ENCODE data around the gene KLLN.

Gene KLLN

GRCh38 chr10:87887548-87888289 is 24.4 kb upstream of the KLLN start:
- TF ChIP-seq FOXM1 (IDR thresholded peaks at IDR 0.05; ENCODE audit: borderline replicate concordance, low read depth) (no peak), TEAD4 (IDR thresholded peaks at IDR 0.05) (no peak), TCF12 (IDR thresholded peaks at IDR 0.05; ENCODE audit: low read depth) (no peak), USF1 (IDR thresholded peaks at IDR 0.05) (no peak), ZBTB7A (IDR thresholded peaks at IDR 0.05; ENCODE audit: low read depth) (no peak), EP300 (IDR thresholded peaks at IDR 0.05; ENCODE audit: borderline replicate concordance) (no peak), EGR1 (IDR thresholded peaks at IDR 0.05) (no peak), RAD21 (IDR thresholded peaks at IDR 0.05; ENCODE audit: low read depth) (no peak), CEBPB (IDR thresholded peaks at IDR 0.05) (no peak)

GRCh38 chr10:87887146-87887545 is 23.8 kb upstream of the KLLN start:
- TF ChIP-seq YY1 (IDR thresholded peaks at IDR 0.05; ENCODE audit: low read depth) = no peak

- TF ChIP-seq YY1 (IDR thresholded peaks at IDR 0.05; ENCODE audit: low read depth) = no peak
- TF ChIP-seq TCF12 (IDR thresholded peaks at IDR 0.05; ENCODE audit: low read depth) = no peak
- TF ChIP-seq TEAD4 (IDR thresholded peaks at IDR 0.05) = no peak
- TF ChIP-seq CEBPB (IDR thresholded peaks at IDR 0.05) = no peak
- no peak for TF ChIP-seq ZBTB7A (IDR thresholded peaks at IDR 0.05; ENCODE audit: low read depth)
- TF ChIP-seq CREB1 (IDR thresholded peaks at IDR 0.05; ENCODE audit: low read depth) = no peak
- no peak for TF ChIP-seq EP300 (IDR thresholded peaks at IDR 0.05; ENCODE audit: borderline replicate concordance)
- no peak for TF ChIP-seq RAD21 (IDR thresholded peaks at IDR 0.05; ENCODE audit: low read depth)
Measured at GRCh38 chr10:87886635-87887034, 23.3 kb upstream of the KLLN start.

GRCh38 chr10:87882555-87883294 is 19.4 kb upstream of the KLLN start:
- no peak for TF ChIP-seq CEBPB (IDR thresholded peaks at IDR 0.05)
- TF ChIP-seq YY1 (IDR thresholded peaks at IDR 0.05; ENCODE audit: low read depth) = no peak
- no peak for TF ChIP-seq ZBTB7A (IDR thresholded peaks at IDR 0.05; ENCODE audit: low read depth)
- no peak for TF ChIP-seq FOXM1 (IDR thresholded peaks at IDR 0.05; ENCODE audit: borderline replicate concordance, low read depth)
- TF ChIP-seq NFIC (IDR thresholded peaks at IDR 0.05) = no peak
- no peak for TF ChIP-seq CREB1 (IDR thresholded peaks at IDR 0.05; ENCODE audit: low read depth)
- no peak for TF ChIP-seq USF1 (IDR thresholded peaks at IDR 0.05)
- no peak for TF ChIP-seq REST (IDR thresholded peaks at IDR 0.05; ENCODE audit: low read depth)
- TF ChIP-seq TEAD4 (IDR thresholded peaks at IDR 0.05) = no peak
- no peak for TF ChIP-seq RAD21 (IDR thresholded peaks at IDR 0.05; ENCODE audit: low read depth)
- no peak for TF ChIP-seq EGR1 (IDR thresholded peaks at IDR 0.05)
- no peak for TF ChIP-seq EP300 (IDR thresholded peaks at IDR 0.05; ENCODE audit: borderline replicate concordance)
- TF ChIP-seq TCF12 (IDR thresholded peaks at IDR 0.05; ENCODE audit: low read depth) = no peak

GRCh38 chr10:87880336-87880735 is 17.0 kb upstream of the KLLN start:
- TF ChIP-seq CEBPB (IDR thresholded peaks at IDR 0.05) (no peak), TEAD4 (IDR thresholded peaks at IDR 0.05) (no peak), FOXM1 (IDR thresholded peaks at IDR 0.05; ENCODE audit: borderline replicate concordance, low read depth) (no peak), RAD21 (IDR thresholded peaks at IDR 0.05; ENCODE audit: low read depth) (no peak), EGR1 (IDR thresholded peaks at IDR 0.05) (no peak), YY1 (IDR thresholded peaks at IDR 0.05; ENCODE audit: low read depth) (no peak), EP300 (IDR thresholded peaks at IDR 0.05; ENCODE audit: borderline replicate concordance) (no peak), NFIC (IDR thresholded peaks at IDR 0.05) (no peak), MAX (IDR thresholded peaks at IDR 0.05) (no peak), TAF1 (IDR thresholded peaks at IDR 0.05; ENCODE audit: low read depth) (no peak), USF1 (IDR thresholded peaks at IDR 0.05) (no peak), TCF12 (IDR thresholded peaks at IDR 0.05; ENCODE audit: low read depth) (no peak), ZBTB7A (IDR thresholded peaks at IDR 0.05; ENCODE audit: low read depth) (no peak), CREB1 (IDR thresholded peaks at IDR 0.05; ENCODE audit: low read depth) (no peak), REST (IDR thresholded peaks at IDR 0.05; ENCODE audit: low read depth) (no peak)
